HepG2 (cell line): ENCODE data around the gene SPAG7. TPM values are rescaled to one million over a fixed set of nuclear protein-coding genes. Genes with fewer than 3 reads are reported as not detected.

Experiments used
- GTF2F1 ChIP-seq: fragments of 150-350 bp; IDR thresholded peaks from 2 replicates; pipeline ENCODE4 v1.6.1; 2014; ENCODE audit warnings: low read length
- JUN ChIP-seq: sonication (generic); formaldehyde crosslinking; IDR thresholded peaks from 2 replicates; pipeline ENCODE4 v1.4.0; 2020; ENCODE audit warnings: mild to moderate bottlenecking, missing genetic modification reagents
- KDM6A ChIP-seq: IDR thresholded peaks from 2 replicates; pipeline ENCODE4 v1.6.1; 2016; ENCODE audit warnings: low read depth
- MED1 ChIP-seq: sonication (generic); formaldehyde crosslinking; IDR thresholded peaks from 2 replicates; pipeline ENCODE4 v1.4.0; 2020; ENCODE audit warnings: missing genetic modification reagents
- SKI ChIP-seq: fragments of 450-650 bp; IDR thresholded peaks from one replicate; pipeline ENCODE4 v1.6.1; 2018; ENCODE audit warnings: mild to moderate bottlenecking; ENCODE audit not compliant: partially characterized antibody
- TOPORS ChIP-seq: sonication (generic); formaldehyde crosslinking; IDR thresholded peaks from 2 replicates; pipeline ENCODE4 v1.8.0; 2023; ENCODE audit warnings: mild to moderate bottlenecking, missing genetic modification reagents
- ZFAT ChIP-seq: sonication (generic); formaldehyde crosslinking; conservative IDR thresholded peaks from 2 replicates; pipeline ENCODE4 v1.8.1; 2023; ENCODE audit warnings: missing genetic modification reagents, inconsistent platforms
- ZFP1 ChIP-seq: IDR thresholded peaks from 2 replicates; pipeline ENCODE4 v1.6.1; 2016
- ZFX ChIP-seq: sonication (generic); formaldehyde crosslinking; IDR thresholded peaks from 2 replicates; pipeline ENCODE4 v1.4.0; 2020; ENCODE audit warnings: mild to moderate bottlenecking, low read depth, missing genetic modification reagents, moderate library complexity
- ZNF331 ChIP-seq: sonication (generic); formaldehyde crosslinking; IDR thresholded peaks from 2 replicates; pipeline ENCODE4 v1.4.0; 2020; ENCODE audit warnings: missing genetic modification reagents
- ZNF430 ChIP-seq: sonication (generic); formaldehyde crosslinking; IDR thresholded peaks from 2 replicates; pipeline ENCODE4 v1.9.0; 2021; ENCODE audit warnings: mild to moderate bottlenecking, missing genetic modification reagents
- ZNF891 ChIP-seq: sonication (generic); formaldehyde crosslinking; IDR thresholded peaks from 2 replicates; pipeline ENCODE4 v1.5.0; 2020; ENCODE audit warnings: mild to moderate bottlenecking, missing genetic modification reagents
- polyA plus RNA-seq, 8 experiments: library from polyadenylated mRNA; depleted of rRNA in 3 of 8; stranded (reverse) in 7 of 8; unstranded in 1 of 8; fragments of >200 nt; fragmentation: Illumina TruSeq in 4 of 8; extraction: Trizol in 4 of 8; gene quantifications; 2 replicates each; pipeline versions ENCODE4 v1.2.1 to v1.2.3, GENCODE V29; 2011 to 2016; ENCODE audit warnings: low read depth in 4 of 8, missing spikeins in 1 of 8, mixed read lengths in 1 of 8; ENCODE audit not compliant: insufficient read depth in 1 of 8
- total RNA-seq, 5 experiments: library from RNA; depleted of rRNA; stranded (reverse); fragments of >200 nt; fragmentation: Illumina TruSeq; extraction: Trizol; gene quantifications; 2 replicates each; pipeline ENCODE4 v1.2.3, GENCODE V29; 2016; ENCODE audit warnings: low read depth in 1 of 5
- TF ChIP-seq, protein P1 (sequence below): sonication (generic); formaldehyde crosslinking; IDR thresholded peaks from 2 replicates; pipeline ENCODE4 v1.9.0; 2022; ENCODE audit warnings: missing genetic modification reagents, mild to moderate bottlenecking, borderline replicate concordance
- TF ChIP-seq, protein P2 (sequence below), 2 experiments: IDR thresholded peaks; 2 replicates each; pipeline ENCODE4 v1.6.1; 2011 to 2012; ENCODE audit warnings: low read length in 2 of 2, borderline replicate concordance in 1 of 2, low read depth in 1 of 2, mild to moderate bottlenecking in 1 of 2, moderate library complexity in 1 of 2
- TF ChIP-seq, protein P3 (sequence below): sonication (generic); formaldehyde crosslinking; IDR thresholded peaks from 2 replicates; pipeline ENCODE4 v1.4.0; 2020; ENCODE audit warnings: mild to moderate bottlenecking, missing genetic modification reagents
- TF ChIP-seq, protein P4 (sequence below): sonication (generic); formaldehyde crosslinking; IDR thresholded peaks from 2 replicates; pipeline ENCODE4 v1.5.1; 2020; ENCODE audit warnings: mild to moderate bottlenecking, missing genetic modification reagents
- TF ChIP-seq, protein P5 (sequence below): sonication (generic); formaldehyde crosslinking; IDR thresholded peaks from 2 replicates; pipeline ENCODE4 v1.4.0; 2020; ENCODE audit warnings: mild to moderate bottlenecking, low read depth, missing genetic modification reagents

SPAG7 gene
- total and polyA plus RNA-seq, 2 of the 13 experiments (the other 11 are each of a cell fraction or from before 2014, with no cell fraction given) = 51.0 to 59.0 TPM

DNA sequence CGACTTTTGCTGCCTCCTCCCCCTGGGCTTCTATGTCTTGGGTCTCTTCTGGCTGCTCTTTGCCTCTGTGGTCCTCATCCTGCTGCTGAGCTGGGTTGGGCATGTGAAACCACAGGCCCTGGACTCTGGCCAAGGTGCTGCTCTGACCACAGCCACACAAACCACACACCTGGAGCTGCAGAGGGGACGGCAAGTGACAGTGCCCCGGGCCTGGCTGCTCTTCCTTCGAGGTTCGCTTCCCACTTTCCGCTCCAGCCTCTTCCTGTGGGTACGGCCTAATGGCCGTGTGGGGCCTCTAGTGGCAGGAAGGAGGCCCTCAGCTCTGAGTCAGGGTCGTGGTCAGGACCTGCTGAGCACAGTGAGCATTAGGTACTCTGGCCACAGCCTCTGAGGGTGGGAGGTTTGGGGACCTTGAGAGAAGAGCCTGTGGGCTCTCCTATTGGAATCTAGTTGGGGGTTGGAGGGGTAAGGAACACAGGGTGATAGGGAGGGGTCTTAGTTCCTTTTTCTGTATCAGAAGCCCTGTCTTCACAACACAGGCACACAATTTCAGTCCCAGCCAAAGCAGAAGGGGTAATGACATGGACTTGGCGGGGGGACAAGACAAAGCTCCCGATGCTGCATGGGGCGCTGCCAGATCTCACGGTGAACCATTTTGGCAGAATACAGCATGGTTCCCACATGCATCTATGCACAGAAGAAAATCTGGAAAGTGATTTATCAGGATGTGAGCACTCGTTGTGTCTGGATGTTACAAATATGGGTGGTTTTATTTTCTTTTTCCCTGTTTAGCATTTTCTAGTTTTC, 33.2 kb downstream of the SPAG7 start (continued):
- TF ChIP-seq, protein P1, sequence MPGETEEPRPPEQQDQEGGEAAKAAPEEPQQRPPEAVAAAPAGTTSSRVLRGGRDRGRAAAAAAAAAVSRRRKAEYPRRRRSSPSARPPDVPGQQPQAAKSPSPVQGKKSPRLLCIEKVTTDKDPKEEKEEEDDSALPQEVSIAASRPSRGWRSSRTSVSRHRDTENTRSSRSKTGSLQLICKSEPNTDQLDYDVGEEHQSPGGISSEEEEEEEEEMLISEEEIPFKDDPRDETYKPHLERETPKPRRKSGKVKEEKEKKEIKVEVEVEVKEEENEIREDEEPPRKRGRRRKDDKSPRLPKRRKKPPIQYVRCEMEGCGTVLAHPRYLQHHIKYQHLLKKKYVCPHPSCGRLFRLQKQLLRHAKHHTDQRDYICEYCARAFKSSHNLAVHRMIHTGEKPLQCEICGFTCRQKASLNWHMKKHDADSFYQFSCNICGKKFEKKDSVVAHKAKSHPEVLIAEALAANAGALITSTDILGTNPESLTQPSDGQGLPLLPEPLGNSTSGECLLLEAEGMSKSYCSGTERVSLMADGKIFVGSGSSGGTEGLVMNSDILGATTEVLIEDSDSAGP (CRISPR knock-in tag) = peak; percentile 80; the same call in 1 of the 2 replicates
- TF ChIP-seq KDM6A (CRISPR knock-in tag) = no peak
- no peak for TF ChIP-seq JUN (CRISPR knock-in tag)
- no peak for TF ChIP-seq GTF2F1
- TF ChIP-seq, protein P2, sequence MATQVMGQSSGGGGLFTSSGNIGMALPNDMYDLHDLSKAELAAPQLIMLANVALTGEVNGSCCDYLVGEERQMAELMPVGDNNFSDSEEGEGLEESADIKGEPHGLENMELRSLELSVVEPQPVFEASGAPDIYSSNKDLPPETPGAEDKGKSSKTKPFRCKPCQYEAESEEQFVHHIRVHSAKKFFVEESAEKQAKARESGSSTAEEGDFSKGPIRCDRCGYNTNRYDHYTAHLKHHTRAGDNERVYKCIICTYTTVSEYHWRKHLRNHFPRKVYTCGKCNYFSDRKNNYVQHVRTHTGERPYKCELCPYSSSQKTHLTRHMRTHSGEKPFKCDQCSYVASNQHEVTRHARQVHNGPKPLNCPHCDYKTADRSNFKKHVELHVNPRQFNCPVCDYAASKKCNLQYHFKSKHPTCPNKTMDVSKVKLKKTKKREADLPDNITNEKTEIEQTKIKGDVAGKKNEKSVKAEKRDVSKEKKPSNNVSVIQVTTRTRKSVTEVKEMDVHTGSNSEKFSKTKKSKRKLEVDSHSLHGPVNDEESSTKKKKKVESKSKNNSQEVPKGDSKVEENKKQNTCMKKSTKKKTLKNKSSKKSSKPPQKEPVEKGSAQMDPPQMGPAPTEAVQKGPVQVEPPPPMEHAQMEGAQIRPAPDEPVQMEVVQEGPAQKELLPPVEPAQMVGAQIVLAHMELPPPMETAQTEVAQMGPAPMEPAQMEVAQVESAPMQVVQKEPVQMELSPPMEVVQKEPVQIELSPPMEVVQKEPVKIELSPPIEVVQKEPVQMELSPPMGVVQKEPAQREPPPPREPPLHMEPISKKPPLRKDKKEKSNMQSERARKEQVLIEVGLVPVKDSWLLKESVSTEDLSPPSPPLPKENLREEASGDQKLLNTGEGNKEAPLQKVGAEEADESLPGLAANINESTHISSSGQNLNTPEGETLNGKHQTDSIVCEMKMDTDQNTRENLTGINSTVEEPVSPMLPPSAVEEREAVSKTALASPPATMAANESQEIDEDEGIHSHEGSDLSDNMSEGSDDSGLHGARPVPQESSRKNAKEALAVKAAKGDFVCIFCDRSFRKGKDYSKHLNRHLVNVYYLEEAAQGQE (IDR thresholded peaks at IDR 0.05; ENCODE audit: borderline replicate concordance in 1 of 2, low read depth in 1 of 2, low read length in 2 of 2) = peak in 1 of 2 experiments; percentile 64; a peak in 2 of 4 replicates
- no peak for TF ChIP-seq ZFP1 (CRISPR knock-in tag)
- peak; percentile 78 for TF ChIP-seq ZFX (CRISPR knock-in tag)
- 0 out of 2 replicates have a peak, but pooled peaks have one; percentile 38 for TF ChIP-seq ZNF331
- no peak for TF ChIP-seq SKI
- no peak for TF ChIP-seq TOPORS (CRISPR knock-in tag)
- TF ChIP-seq MED1 (CRISPR knock-in tag) = peak; percentile 9; the same call in 1 of the 2 replicates
- no peak for TF ChIP-seq ZFAT (CRISPR knock-in tag)
- TF ChIP-seq, protein P3, sequence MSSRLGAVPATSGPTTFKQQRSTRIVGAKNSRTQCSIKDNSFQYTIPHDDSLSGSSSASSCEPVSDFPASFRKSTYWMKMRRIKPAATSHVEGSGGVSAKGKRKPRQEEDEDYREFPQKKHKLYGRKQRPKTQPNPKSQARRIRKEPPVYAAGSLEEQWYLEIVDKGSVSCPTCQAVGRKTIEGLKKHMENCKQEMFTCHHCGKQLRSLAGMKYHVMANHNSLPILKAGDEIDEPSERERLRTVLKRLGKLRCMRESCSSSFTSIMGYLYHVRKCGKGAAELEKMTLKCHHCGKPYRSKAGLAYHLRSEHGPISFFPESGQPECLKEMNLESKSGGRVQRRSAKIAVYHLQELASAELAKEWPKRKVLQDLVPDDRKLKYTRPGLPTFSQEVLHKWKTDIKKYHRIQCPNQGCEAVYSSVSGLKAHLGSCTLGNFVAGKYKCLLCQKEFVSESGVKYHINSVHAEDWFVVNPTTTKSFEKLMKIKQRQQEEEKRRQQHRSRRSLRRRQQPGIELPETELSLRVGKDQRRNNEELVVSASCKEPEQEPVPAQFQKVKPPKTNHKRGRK = no peak
- TF ChIP-seq ZNF891 = peak; percentile 75; the same call in 1 of the 2 replicates
- TF ChIP-seq, protein P4, sequence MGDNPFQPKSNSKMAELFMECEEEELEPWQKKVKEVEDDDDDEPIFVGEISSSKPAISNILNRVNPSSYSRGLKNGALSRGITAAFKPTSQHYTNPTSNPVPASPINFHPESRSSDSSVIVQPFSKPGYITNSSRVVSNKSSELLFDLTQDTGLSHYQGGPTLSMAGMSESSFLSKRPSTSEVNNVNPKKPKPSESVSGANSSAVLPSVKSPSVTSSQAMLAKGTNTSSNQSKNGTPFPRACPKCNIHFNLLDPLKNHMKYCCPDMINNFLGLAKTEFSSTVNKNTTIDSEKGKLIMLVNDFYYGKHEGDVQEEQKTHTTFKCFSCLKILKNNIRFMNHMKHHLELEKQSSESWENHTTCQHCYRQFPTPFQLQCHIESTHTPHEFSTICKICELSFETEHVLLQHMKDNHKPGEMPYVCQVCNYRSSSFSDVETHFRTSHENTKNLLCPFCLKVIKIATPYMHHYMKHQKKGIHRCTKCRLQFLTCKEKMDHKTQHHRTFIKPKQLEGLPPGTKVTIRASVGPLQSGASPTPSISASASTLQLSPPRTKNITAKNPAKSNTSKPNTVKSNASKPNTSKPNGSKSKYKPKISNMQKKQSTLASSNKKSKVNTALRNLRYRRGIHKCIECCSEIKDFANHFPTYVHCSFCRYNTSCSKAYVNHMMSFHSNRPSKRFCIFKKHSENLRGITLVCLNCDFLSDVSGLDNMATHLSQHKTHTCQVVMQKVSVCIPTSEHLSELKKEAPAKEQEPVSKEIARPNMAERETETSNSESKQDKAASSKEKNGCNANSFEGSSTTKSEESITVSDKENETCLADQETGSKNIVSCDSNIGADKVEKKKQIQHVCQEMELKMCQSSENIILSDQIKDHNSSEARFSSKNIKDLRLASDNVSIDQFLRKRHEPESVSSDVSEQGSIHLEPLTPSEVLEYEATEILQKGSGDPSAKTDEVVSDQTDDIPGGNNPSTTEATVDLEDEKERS (CRISPR knock-in tag) = no peak
- TF ChIP-seq, protein P5, sequence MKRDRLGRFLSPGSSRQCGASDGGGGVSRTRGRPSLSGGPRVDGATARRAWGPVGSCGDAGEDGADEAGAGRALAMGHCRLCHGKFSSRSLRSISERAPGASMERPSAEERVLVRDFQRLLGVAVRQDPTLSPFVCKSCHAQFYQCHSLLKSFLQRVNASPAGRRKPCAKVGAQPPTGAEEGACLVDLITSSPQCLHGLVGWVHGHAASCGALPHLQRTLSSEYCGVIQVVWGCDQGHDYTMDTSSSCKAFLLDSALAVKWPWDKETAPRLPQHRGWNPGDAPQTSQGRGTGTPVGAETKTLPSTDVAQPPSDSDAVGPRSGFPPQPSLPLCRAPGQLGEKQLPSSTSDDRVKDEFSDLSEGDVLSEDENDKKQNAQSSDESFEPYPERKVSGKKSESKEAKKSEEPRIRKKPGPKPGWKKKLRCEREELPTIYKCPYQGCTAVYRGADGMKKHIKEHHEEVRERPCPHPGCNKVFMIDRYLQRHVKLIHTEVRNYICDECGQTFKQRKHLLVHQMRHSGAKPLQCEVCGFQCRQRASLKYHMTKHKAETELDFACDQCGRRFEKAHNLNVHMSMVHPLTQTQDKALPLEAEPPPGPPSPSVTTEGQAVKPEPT (CRISPR knock-in tag) = no peak
- TF ChIP-seq ZNF430 = peak; percentile 37; the same call in 1 of the 2 replicates
